Stimulated activated CD4-positive, alpha-beta T cell treated with anti-CD3 and anti-CD28 coated beads, Interleukin-4, amount 100 ng/mL, for 1 hour (primary cell): ENCODE results near the gene ELOVL6.

Source experiments
- DNase-seq: peaks from one replicate; pipeline ENCODE4 v3.0.0-alpha.2; 2020

ELOVL6 gene

DNA sequence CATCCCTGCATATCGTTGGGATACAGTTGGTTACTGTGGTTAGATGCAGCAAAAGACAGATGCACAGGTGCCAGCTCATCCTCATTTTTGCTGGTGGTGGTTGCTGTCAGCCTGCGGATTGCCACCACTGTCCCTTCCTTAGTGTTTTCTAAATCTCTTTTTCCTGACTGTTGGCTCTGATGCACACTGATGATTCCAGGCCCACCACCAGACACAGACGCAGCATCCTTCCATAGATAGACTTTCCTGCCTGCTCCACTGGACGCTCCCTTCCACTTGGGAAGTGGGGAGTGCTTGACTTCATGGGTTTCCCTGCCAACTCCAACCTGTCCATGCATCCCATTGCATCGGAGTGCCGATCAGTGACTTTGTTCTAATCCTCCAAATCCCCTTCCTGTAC lies 184.2 kb downstream of the ELOVL6 start:
- DNase-seq = no peak

DNA sequence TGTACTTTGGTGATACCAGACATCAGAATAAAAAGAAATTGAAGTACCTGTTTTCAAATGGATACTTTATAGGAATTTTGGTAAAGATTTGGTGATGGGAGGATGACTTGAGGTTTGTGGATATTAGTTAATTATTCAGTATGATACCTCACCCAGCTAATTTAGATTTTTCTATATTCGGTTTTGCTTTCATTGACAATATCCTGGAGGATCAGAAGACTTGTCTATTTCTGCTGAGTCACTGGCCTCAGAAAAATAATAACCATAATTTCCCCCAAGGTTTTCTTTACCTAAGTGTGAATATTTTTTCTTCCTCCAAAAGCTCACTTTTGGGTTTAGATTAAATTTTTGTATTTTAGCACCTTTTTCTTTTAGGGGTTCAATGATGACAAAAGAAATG lies 185.5 kb downstream of the ELOVL6 start:
- DNase-seq = no peak

DNA sequence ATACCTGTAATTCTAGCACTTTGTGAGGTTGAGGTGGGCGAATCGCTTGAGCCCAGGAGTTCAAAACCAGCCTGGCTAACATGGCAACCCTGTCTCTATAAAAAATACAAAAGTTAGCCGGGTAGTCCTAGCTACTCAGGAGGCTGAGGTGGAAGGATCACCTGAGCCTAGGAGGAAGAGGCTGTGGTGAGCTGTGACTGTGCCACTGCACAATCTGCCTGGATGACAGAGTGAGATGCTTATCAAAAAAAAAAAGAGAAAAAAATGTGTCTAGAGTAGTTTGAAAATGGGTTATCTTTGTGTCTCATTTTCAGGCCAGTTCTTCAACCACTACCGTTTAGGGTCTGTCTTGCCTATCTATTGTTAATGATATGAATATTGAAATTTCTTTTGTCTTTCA lies 187.6 kb downstream of the ELOVL6 start:
- no peak for DNase-seq

DNA sequence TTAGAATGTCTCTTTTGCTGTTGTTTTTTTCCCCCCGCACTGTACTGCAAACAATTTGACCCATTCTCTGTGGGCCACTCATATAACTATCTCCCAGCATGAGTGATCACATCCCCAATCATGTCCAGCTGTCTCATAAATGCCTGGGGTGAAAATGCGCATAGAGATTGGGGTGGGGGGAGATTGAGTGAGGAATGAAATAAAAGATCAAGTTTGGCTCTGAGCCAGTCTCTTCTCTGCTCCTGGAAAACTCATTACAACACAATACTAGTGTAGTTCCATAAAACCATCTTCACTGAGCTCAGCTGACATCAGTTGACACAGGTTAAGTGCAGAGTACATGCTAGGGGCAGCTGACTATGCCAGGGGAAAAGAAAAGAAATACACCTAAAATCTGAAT lies 188.9 kb downstream of the ELOVL6 start:
- no peak for DNase-seq

DNA sequence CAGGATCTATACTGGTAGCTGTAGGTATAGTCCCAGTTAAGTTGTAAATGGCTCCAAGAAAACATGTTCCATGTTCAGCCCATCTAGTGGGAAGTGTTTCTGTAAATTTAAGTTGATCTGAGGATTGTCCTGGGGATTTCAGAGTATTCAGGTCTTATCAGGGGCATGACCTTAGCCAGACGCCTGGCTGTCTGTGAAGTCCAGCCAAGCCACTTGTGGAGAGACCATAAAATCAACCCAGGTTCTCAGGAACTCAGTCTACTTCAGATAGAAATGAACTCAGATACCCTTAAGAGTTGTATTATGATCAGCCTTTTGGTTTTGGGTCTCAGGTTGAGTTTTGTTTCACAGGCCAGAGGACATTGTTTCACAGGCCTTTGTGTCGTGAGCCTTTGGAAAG lies 189.9 kb downstream of the ELOVL6 start:
- DNase-seq = no peak

DNA sequence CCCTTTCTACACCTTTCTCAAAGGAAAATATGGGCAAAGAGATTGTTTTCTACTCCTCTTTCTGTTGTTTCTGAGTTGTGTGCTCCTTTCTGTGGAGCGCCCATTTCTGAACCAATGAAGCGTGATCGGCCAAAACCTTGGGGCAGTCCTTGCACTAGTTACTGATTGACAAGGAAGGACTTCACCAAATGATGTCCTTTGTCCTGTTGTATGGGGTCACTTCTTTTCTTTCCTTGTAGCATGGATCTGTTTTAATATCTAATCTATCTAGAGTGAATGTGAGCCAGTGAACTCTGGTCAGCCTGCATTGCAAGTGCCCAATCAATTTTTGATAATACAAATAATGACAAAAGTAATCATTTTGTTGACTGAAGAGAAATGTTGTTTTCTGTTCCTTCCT lies 191.2 kb downstream of the ELOVL6 start:
- no peak for DNase-seq

DNA sequence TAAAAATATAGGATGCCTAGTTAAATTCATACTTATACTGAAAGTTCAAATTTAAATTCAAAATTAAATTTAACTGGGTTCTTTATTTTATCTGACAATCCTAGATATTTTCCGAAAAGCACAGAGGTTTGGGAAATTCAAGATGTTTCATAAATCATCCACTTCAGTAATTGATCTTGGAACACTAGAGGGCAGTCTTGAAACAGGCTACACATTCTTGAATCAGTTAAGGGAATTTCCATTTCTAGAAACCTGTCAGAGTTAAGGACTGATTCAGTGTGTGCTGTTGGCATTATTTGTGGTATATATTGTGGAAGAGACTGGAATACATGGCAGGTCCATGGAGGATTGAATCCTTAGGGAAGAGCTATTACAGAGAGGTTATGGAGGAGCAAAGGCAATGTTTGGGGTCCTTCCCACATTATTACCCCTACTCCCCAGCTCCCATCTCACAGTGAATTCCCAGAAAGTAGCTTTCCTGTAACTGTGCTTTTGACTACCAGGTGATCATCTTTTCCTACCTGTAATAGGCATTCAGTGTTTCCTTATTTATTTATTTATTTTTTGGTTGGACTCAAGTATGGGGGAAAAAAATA lies 192.9 kb downstream of the ELOVL6 start:
- DNase-seq = no peak

DNA sequence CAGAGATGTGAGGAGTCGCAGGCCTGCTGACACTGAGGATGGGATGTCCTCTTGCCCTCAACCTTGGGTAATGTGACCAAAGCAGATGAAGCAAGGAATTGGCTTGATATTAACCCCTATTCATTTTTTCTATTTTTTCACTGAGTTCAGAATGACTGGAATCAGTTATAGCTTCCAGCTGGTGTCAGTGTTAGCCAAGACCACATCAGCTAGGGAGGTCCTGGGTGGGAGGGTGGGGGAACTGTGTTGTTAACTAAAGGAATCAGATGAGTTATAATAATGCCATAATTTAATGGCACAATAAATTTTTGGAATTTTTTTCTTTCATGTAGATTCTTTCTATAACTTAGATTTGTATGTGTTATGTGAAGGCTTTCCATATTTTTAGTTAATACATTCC lies 193.9 kb downstream of the ELOVL6 start:
- DNase-seq = no peak

DNA sequence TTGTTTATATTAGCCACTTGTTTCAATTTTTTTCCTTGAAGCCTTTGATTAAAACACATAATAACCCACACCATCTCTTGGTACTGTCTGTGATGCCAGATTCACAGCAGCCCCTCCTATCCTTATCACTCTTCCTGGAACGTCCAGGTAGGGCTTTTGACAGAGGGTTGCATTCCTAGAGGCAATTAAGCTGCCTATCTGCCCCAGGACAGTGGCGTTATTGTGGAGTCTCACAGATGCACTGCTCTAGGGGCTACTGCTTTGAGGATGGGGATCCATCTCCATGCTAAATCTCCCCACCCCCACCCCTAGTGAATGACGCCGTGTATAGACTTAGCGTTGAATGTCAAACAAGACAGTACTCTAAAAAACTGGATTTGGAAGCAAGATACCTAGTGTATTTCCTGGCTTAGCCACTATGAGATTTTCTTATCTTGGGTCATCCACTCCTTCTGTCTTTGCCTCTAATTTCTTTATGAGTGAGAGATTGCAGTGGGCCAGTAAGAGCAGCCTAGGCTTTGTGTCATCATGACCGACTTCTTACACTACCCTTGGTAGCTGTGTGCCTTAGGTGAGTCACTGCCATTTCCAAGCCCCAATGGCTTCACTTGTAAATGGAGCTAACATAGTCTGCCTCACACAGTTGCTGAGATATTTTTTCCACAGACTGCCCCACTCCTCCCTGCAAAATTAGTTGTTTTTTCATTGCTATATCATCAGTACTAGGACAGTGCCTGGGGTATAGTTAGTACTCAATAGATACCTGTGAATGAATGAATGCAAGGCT lies 194.8 kb downstream of the ELOVL6 start:
- no peak for DNase-seq

DNA sequence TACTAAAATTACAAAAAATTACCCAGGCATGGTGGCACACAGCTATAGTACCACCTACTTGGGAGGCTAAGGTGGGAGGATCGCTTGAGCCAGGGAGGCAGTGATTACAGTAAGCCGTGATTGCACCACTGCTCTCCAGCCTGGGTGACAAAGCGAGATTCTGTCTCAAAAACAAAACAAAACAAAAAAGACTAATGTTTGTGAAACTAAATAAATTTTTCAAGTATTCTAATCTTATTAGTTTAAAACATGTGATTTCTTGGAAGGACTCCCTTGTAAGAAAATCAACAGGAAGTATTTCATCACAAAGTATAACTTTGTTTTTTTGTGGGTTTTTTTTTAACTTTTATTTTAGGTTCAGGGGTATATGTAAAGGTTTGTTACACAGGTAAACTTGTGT lies 196.1 kb downstream of the ELOVL6 start:
- no peak for DNase-seq

DNA sequence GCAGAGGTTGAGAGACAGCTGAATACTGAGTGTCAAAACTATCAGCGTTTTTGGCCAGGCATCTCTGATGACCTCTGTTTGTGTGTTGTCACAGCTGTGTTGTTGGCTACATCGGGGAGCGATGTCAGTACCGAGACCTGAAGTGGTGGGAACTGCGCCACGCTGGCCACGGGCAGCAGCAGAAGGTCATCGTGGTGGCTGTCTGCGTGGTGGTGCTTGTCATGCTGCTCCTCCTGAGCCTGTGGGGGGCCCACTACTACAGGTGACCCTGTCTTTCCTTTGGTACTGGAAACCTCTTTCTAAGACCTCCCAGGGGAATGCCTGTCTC lies 198.9 kb downstream of the ELOVL6 start:
- DNase-seq = no peak

DNA sequence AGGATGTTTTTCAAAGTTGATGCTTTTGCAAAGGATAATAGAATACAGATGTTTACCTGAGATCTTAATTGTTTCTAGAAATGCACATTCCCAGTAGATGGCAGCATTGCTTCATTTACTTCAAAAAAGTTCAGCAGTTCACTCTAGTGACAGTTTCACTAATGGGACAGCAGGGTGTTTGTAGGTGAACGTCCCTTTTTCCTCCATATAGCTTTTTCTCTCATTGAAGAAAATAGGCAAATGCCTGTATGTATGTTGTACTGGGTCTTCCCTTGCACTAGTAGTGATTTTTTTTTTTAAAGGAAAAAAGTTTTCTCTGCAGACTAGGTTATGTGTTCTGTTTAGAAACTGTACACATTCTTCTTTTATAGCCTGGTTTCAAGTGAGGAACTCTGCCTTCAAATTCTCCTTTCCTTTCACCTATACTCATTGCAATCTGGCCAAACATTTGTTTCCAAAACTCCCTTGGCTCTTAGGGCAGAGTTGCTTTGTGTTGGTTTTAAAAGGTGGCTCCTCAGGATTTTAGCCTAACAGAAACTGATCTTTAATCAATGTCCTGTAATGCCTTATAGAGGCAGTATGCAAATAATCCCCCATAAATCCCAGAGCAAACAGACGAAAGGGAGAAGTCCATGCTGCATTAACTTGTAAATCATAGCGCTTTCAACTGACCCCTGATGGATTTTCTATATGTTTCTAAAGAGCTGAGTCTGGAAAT lies 199.4 kb downstream of the ELOVL6 start:
- DNase-seq = no peak

DNA sequence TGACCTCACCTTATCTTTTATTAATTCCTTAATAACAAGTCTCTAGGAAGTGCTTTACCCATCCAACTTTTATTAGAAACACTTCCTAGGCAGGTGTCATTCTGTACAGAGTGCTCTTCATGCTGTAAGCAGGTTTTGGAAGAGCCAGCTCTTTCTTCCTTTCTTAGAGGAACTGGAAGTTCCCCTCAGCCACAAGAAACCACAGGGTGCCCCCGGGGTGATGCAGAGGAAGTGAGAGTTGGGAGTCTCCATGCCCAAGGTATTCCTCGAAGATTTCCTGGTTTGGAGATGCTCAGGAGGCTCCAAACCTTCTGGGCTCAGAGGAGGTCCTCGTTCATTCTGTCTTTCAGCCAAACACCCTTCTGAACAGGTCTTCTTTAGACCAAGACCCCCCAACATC lies 201.9 kb downstream of the ELOVL6 start:
- DNase-seq = no peak
